Epithelial cell of proximal tubule (primary cell): ENCODE data around the gene SMAD1. TPM values are rescaled to one million over a fixed set of nuclear protein-coding genes. Genes with fewer than 3 reads are reported as not detected.

Experiments used
- DNase-seq: peaks from one replicate; pipeline ENCODE4 v3.0.0-alpha.2; 2011; ENCODE audit warnings: low read depth
- H3K4me3 ChIP-seq: 2 replicates; pipeline ENCODE4 v1.5.1; 2011; ENCODE audit warnings: low read depth, mild to moderate bottlenecking, low read length
- total RNA-seq: library from RNA; depleted of rRNA; stranded (reverse); fragments of >200 nt; gene quantifications from 2 replicates; pipeline ENCODE4 v1.2.3, GENCODE V29; 2015
- TF ChIP-seq, protein P1 (sequence below): conservative IDR thresholded peaks from 2 replicates; pipeline ENCODE4 v1.5.1; 2012; ENCODE audit warnings: low read depth, mild to moderate bottlenecking, low read length

The SMAD1 gene
- total RNA-seq, 1 donor from 2014 or later = 23.4 TPM

- DNase-seq = no peak
- TF ChIP-seq, protein P1, sequence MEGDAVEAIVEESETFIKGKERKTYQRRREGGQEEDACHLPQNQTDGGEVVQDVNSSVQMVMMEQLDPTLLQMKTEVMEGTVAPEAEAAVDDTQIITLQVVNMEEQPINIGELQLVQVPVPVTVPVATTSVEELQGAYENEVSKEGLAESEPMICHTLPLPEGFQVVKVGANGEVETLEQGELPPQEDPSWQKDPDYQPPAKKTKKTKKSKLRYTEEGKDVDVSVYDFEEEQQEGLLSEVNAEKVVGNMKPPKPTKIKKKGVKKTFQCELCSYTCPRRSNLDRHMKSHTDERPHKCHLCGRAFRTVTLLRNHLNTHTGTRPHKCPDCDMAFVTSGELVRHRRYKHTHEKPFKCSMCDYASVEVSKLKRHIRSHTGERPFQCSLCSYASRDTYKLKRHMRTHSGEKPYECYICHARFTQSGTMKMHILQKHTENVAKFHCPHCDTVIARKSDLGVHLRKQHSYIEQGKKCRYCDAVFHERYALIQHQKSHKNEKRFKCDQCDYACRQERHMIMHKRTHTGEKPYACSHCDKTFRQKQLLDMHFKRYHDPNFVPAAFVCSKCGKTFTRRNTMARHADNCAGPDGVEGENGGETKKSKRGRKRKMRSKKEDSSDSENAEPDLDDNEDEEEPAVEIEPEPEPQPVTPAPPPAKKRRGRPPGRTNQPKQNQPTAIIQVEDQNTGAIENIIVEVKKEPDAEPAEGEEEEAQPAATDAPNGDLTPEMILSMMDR = no peak
Observed at GRCh38 chr4:145488310-145488709, 6.7 kb downstream of the SMAD1 start.

DNA sequence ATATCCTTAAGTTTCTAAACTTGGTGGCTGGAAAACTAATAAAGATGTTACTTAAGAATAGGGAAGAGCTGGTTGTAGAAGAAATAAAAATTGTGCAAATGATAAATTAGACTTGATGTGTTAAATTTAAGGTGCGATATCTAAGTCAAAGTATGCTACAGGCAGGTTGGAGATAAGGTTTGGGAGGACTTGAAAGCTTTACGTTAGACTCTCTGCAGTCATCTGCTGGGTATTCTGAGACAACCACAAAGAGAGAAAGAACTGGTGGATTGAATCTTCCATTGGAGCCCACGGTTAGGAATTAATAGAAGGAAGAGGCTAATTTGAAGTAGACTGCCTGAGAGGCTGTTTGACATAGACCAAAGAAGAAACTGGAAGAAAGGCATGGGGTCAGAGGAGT, 7.9 kb downstream of the SMAD1 start:
- TF ChIP-seq, protein P1 = no peak
- DNase-seq = no peak
- H3K4me3 ChIP-seq = no peak overlapping the region

More at GRCh38 chr4:145488310-145488709, 6.7 kb downstream of the SMAD1 start:
- no peak overlapping the region for H3K4me3 ChIP-seq

- no peak overlapping the region for H3K4me3 ChIP-seq
- no peak for DNase-seq
- TF ChIP-seq, protein P1 = no peak
Observed at GRCh38 chr4:145490361-145490760, 8.7 kb downstream of the SMAD1 start.

GRCh38 chr4:145490796-145491195, 9.1 kb downstream of the SMAD1 start:
- TF ChIP-seq, protein P1 = no peak
- DNase-seq = no peak
- no peak overlapping the region for H3K4me3 ChIP-seq

- DNase-seq = no peak
- TF ChIP-seq, protein P1 = no peak
Observed at GRCh38 chr4:145492376-145492775, 10.7 kb downstream of the SMAD1 start.

DNA sequence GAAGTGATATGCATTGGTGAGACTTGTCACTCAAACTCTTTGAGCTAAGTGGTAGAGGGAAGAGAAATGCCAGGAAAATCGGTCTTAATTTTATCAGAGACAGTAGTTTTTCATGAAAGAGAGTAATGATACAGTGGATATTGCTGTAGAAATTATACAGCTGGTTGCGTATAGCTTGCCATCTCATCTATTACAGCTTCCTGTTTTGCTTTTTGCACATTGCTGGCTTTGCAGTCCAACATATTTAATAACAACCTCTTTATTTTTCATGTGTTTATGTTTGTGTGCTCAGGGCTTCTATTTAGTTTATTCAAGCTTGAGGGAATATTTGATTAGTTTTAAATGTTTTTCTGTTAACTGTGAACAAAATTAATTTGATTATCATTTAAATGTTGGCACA, 11.5 kb downstream of the SMAD1 start:
- TF ChIP-seq, protein P1 = no peak
- no peak for DNase-seq
- no peak overlapping the region for H3K4me3 ChIP-seq

More at GRCh38 chr4:145492376-145492775, 10.7 kb downstream of the SMAD1 start:
- H3K4me3 ChIP-seq = no peak overlapping the region

GRCh38 chr4:145494666-145495270, 13.1 kb downstream of the SMAD1 start:
- H3K4me3 ChIP-seq = no peak overlapping the region
- TF ChIP-seq, protein P1 = no peak
- no peak for DNase-seq
